H9 (cell line): ENCODE results near the gene LPP. TPM values are rescaled to one million over a fixed set of nuclear protein-coding genes. Genes with fewer than 3 reads are reported as not detected.

Source experiments
- DNase-seq: peaks from one replicate; pipeline ENCODE4 v3.0.0-alpha.2; 2017
- H2AFZ ChIP-seq: one replicate; pipeline ENCODE4 v1.6.1; 2013; ENCODE audit warnings: mild to moderate bottlenecking, low read length, control low read depth, moderate library complexity
- H2AK5ac ChIP-seq: 2 replicates; pipeline ENCODE4 v1.6.1; 2013; ENCODE audit warnings: low read length, control low read depth, mixed read lengths; ENCODE audit not compliant: insufficient read length
- H2BK120ac ChIP-seq: one replicate; pipeline ENCODE4 v1.6.1; 2013; ENCODE audit warnings: low read depth, mild to moderate bottlenecking, low read length, control low read depth, inconsistent platforms; ENCODE audit not compliant: poor library complexity, severe bottlenecking
- H2BK12ac ChIP-seq: 2 replicates; pipeline ENCODE4 v1.6.1; 2013; ENCODE audit warnings: low read length, control low read depth, mixed read lengths, low read depth; ENCODE audit not compliant: insufficient read length
- H2BK15ac ChIP-seq: 2 replicates; pipeline ENCODE4 v1.6.1; 2013; ENCODE audit warnings: low read depth, low read length, control low read depth
- H2BK20ac ChIP-seq: one replicate; pipeline ENCODE4 v1.6.1; 2013; ENCODE audit warnings: low read depth, mild to moderate bottlenecking, low read length, control low read depth, inconsistent platforms; ENCODE audit not compliant: poor library complexity, severe bottlenecking
- H2BK5ac ChIP-seq: 2 replicates; pipeline ENCODE4 v1.6.1; 2013; ENCODE audit warnings: low read length, control low read depth, mixed read lengths; ENCODE audit not compliant: insufficient read length
- H3K14ac ChIP-seq: 2 replicates; pipeline ENCODE4 v1.6.1; 2013; ENCODE audit warnings: low read length, control low read depth; ENCODE audit not compliant: insufficient read depth
- H3K18ac ChIP-seq: 2 replicates; pipeline ENCODE4 v1.6.1; 2013; ENCODE audit warnings: low read depth, mild to moderate bottlenecking, mixed read lengths, low read length, control low read depth; ENCODE audit not compliant: insufficient read length
- H3K23ac ChIP-seq: 2 replicates; pipeline ENCODE4 v1.6.1; 2013; ENCODE audit warnings: low read length, control low read depth, mixed read lengths, low read depth; ENCODE audit not compliant: insufficient read length
- H3K23me2 ChIP-seq: 2 replicates; pipeline ENCODE4 v1.6.1; 2013; ENCODE audit warnings: low read depth, mild to moderate bottlenecking, mixed read lengths, low read length, control low read depth; ENCODE audit not compliant: insufficient read length, poor library complexity, severe bottlenecking
- H3K27ac ChIP-seq: 2 replicates; pipeline ENCODE4 v1.5.1; 2013; ENCODE audit warnings: low read length, control low read depth, mixed read lengths, low read depth; ENCODE audit not compliant: insufficient read length
- H3K27me3 ChIP-seq: 2 replicates; pipeline ENCODE4 v1.6.1; 2013; ENCODE audit warnings: low read length, control low read depth, inconsistent platforms; ENCODE audit not compliant: insufficient read depth
- H3K4ac ChIP-seq: 2 replicates; pipeline ENCODE4 v1.6.1; 2013; ENCODE audit warnings: low read depth, mild to moderate bottlenecking, control low read depth, inconsistent platforms, low read length, moderate library complexity
- H3K4me1 ChIP-seq: 2 replicates; pipeline ENCODE4 v1.6.1; 2013; ENCODE audit warnings: low read length, control low read depth, inconsistent platforms; ENCODE audit not compliant: insufficient read depth
- H3K4me2 ChIP-seq: 2 replicates; pipeline ENCODE4 v1.6.1; 2013; ENCODE audit warnings: low read length, control low read depth, mixed read lengths; ENCODE audit not compliant: insufficient read length, insufficient read depth
- H3K56ac ChIP-seq: 2 replicates; pipeline ENCODE4 v1.6.1; 2013; ENCODE audit warnings: low read depth, mild to moderate bottlenecking, mixed read lengths, low read length, control low read depth; ENCODE audit not compliant: insufficient read length
- H3K79me1 ChIP-seq: 2 replicates; pipeline ENCODE4 v1.6.1; 2013; ENCODE audit warnings: low read depth, mild to moderate bottlenecking, moderate library complexity, low read length, control low read depth, inconsistent platforms; ENCODE audit not compliant: insufficient read depth, poor library complexity, severe bottlenecking
- H3K79me2 ChIP-seq: 2 replicates; pipeline ENCODE4 v1.6.1; 2013; ENCODE audit warnings: low read length, control low read depth, inconsistent platforms; ENCODE audit not compliant: insufficient read depth
- H3K9ac ChIP-seq: 2 replicates; pipeline ENCODE4 v1.6.1; 2013; ENCODE audit warnings: low read length, control low read depth, mixed read lengths; ENCODE audit not compliant: insufficient read length; ENCODE audit errors: extremely low read depth
- H3K9me3 ChIP-seq: one replicate; pipeline ENCODE4 v1.6.1; 2013; ENCODE audit warnings: low read depth, low read length, inconsistent platforms; ENCODE audit not compliant: control insufficient read depth
- H3T11ph ChIP-seq: one replicate; pipeline ENCODE4 v1.6.1; 2013; ENCODE audit warnings: mild to moderate bottlenecking, low read length, control low read depth, inconsistent platforms
- H4K20me1 ChIP-seq: one replicate; pipeline ENCODE4 v1.6.1; 2013; ENCODE audit not compliant: control insufficient read depth, insufficient read length, insufficient read depth
- H4K5ac ChIP-seq: 2 replicates; pipeline ENCODE4 v1.6.1; 2013; ENCODE audit warnings: low read depth, mild to moderate bottlenecking, mixed read lengths, low read length, control low read depth; ENCODE audit not compliant: insufficient read length
- H4K8ac ChIP-seq: replicated peaks from 2 replicates; pipeline ENCODE4 v1.6.1; 2013; ENCODE audit warnings: low read length, control low read depth, mixed read lengths, low read depth; ENCODE audit not compliant: insufficient read length
- H4K91ac ChIP-seq: 2 replicates; pipeline ENCODE4 v1.6.1; 2013; ENCODE audit warnings: low read depth, mild to moderate bottlenecking, moderate library complexity, mixed read lengths, low read length, control low read depth; ENCODE audit not compliant: insufficient read length
- H3K27ac Mint-ChIP-seq, 3 experiments: 2 replicates in 2 of 3; 3 replicates in 1 of 3; pipeline ENCODE4 v1.8.0; 2020 to 2021; ENCODE audit warnings: mixed read lengths in 3 of 3, mild to moderate bottlenecking in 1 of 3, moderate library complexity in 1 of 3
- H3K27me3 Mint-ChIP-seq: 2 replicates; pipeline ENCODE4 v1.8.0; 2021; ENCODE audit warnings: low read depth, mild to moderate bottlenecking, moderate library complexity, mixed read lengths
- H3K36me3 Mint-ChIP-seq, 3 experiments: 2 replicates in 2 of 3; 3 replicates in 1 of 3; pipeline ENCODE4 v1.8.0; 2020 to 2021; ENCODE audit warnings: low read depth in 3 of 3, mixed read lengths in 3 of 3; ENCODE audit not compliant: insufficient read depth in 1 of 3
- H3K4me1 Mint-ChIP-seq, 2 experiments: 2 replicates each; pipeline ENCODE4 v1.8.0; 2020; ENCODE audit warnings: mixed read lengths in 2 of 2
- H3K4me3 Mint-ChIP-seq, 2 experiments: 2 replicates in 1 of 2; 3 replicates in 1 of 2; pipeline ENCODE4 v1.8.0; 2020 to 2021; ENCODE audit warnings: mild to moderate bottlenecking in 2 of 2, mixed read lengths in 2 of 2, moderate library complexity in 1 of 2
- H3K9me3 Mint-ChIP-seq, 2 experiments: 2 replicates in 1 of 2; 3 replicates in 1 of 2; pipeline ENCODE4 v1.8.0; 2020; ENCODE audit warnings: mild to moderate bottlenecking in 2 of 2, mixed read lengths in 2 of 2, moderate library complexity in 1 of 2
- CTCF ChIP-seq: fragments of 200-600 bp; sonication (generic); conservative IDR thresholded peaks from 3 replicates; pipeline ENCODE4 v1.8.0; 2021; ENCODE audit warnings: antibody characterized with exemption, mild to moderate bottlenecking
- WGBS: extraction: QIAGEN DNeasy Blood & Tissue Kit; methylation state at CpG from one replicate; pipeline ENCODE4 v1.1.7; 2013; ENCODE audit warnings: missing lambda C conversion rate, low lambda C conversion rate, mixed read lengths; ENCODE audit not compliant: insufficient read length; ENCODE audit errors: extremely low coverage; 5-methylcytosine and 5-hydroxymethylcytosine counted together
- total RNA-seq: library from RNA; stranded (reverse); gene quantifications from 2 replicates; pipeline ENCODE4 v1.2.1, GENCODE V29; 2021

The LPP gene
- total RNA-seq, 1 experiment from 2014 or later: 64.6 TPM

- Histone ChIP-seq H3K18ac (no peak overlapping the region), H3K9me3 (no peaks in the 10 kb centered on the region), H3K56ac (no peak overlapping the region), H2BK12ac (no peak overlapping the region), H3K23ac (no peak overlapping the region), H3K27me3 (no peaks in the 10 kb centered on the region), H2BK20ac (no peak overlapping the region), H4K91ac (no peak overlapping the region), H3K27ac (no peak overlapping the region), H2BK120ac (no peak overlapping the region), H3K4me2 (no peak overlapping the region), H2AK5ac (no peak overlapping the region), H4K5ac (no peak overlapping the region), H4K20me1 (no peaks in the 10 kb centered on the region), H2AFZ (no peak overlapping the region), H3K79me1 (peaks cover 2% of the 10 kb centered on the region), H3T11ph (no peak overlapping the region), H3K23me2 (no peaks in the 10 kb centered on the region), H3K4me1 (no peaks in the 10 kb centered on the region), H4K8ac (no peak overlapping the region), H3K14ac (no peak overlapping the region), H3K4ac (no peak overlapping the region), H3K9ac (no peak overlapping the region), H2BK15ac (no peak overlapping the region), H3K79me2 (peaks cover 2% of the 10 kb centered on the region; the same call in 1 of the 2 replicates), H2BK5ac (no peak overlapping the region)
- Mint-ChIP-seq H3K9me3 (no peaks in the 10 kb centered on the region), H3K4me3 (no peak overlapping the region), H3K27ac (no peak overlapping the region), H3K4me1 (peaks cover 10 to 11% of the 10 kb centered on the region in 2 experiments), H3K27me3 (no peaks in the 10 kb centered on the region), H3K36me3 (peaks cover 0 to 6% (median 4%) of the 10 kb centered on the region in 3 experiments; a peak in 2 of 7 replicates)
- no CpG with 5 or more reads among the region's 1 CpG for WGBS
- DNase-seq: no peak
- no peak for TF ChIP-seq CTCF
Measured at GRCh38 chr3:188233320-188233719, 79.4 kb downstream of the LPP start.
